Measurements from ENCODE around the gene OR4D1. TPM values are rescaled to one million over a fixed set of nuclear protein-coding genes. Genes with fewer than 3 reads are reported as not detected.
"Not testable (repeated sequence)": the region's sequence is repeated elsewhere in the genome, so short reads cannot be mapped to it uniquely, and the experiment has no call there.

The OR4D1 gene
- total RNA-seq, 1 experiment from 2014 or later, result 0.03 TPM

- not testable (repeated sequence) for H3K4me3 ChIP-seq (ENCODE audit: insufficient read depth, low read depth, low read length); H3K36me3 ChIP-seq (replicated peaks; ENCODE audit: control insufficient read depth, insufficient read depth, low read length); DNase-seq; H3K27me3 ChIP-seq (ENCODE audit: control insufficient read depth, insufficient read depth, low read length)
Observed at GRCh38 chr17:58132697-58133096, 15.5 kb upstream of the OR4D1 start.

GRCh38 chr17:58136669-58137279 lies 11.4 kb upstream of the OR4D1 start:
- Histone ChIP-seq H3K36me3 (replicated peaks; ENCODE audit: control insufficient read depth, insufficient read depth, low read length) (no peaks in the 10 kb centered on the region), H3K27me3 (ENCODE audit: control insufficient read depth, insufficient read depth, low read length) (no peaks in the 10 kb centered on the region; the same call in 1 of the 2 replicates), H3K4me3 (ENCODE audit: insufficient read depth, low read depth, low read length) (no peak overlapping the region)
- DNase-seq, result peak; percentile 49

- Histone ChIP-seq H3K4me3 (ENCODE audit: insufficient read depth, low read depth, low read length) (no peak overlapping the region), H3K36me3 (replicated peaks; ENCODE audit: control insufficient read depth, insufficient read depth, low read length) (no peaks in the 10 kb centered on the region), H3K27me3 (ENCODE audit: control insufficient read depth, insufficient read depth, low read length) (no peaks in the 10 kb centered on the region)
- DNase-seq, result no peak
Observed at GRCh38 chr17:58141505-58141904, 6.7 kb upstream of the OR4D1 start.

GRCh38 chr17:58143335-58143734 lies 4.8 kb upstream of the OR4D1 start:
- not testable (repeated sequence) for H3K4me3 ChIP-seq (ENCODE audit: insufficient read depth, low read depth, low read length); DNase-seq; H3K27me3 ChIP-seq (ENCODE audit: control insufficient read depth, insufficient read depth, low read length); H3K36me3 ChIP-seq (replicated peaks; ENCODE audit: control insufficient read depth, insufficient read depth, low read length)

GRCh38 chr17:58144801-58145200 lies 3.4 kb upstream of the OR4D1 start:
- no peak for DNase-seq
- no peak overlapping the region for H3K4me3 ChIP-seq (ENCODE audit: insufficient read depth, low read depth, low read length)
- H3K27me3 ChIP-seq (ENCODE audit: control insufficient read depth, insufficient read depth, low read length), result peaks cover 11% of the 10 kb centered on the region; the same call in 1 of the 2 replicates
- H3K36me3 ChIP-seq (replicated peaks; ENCODE audit: control insufficient read depth, insufficient read depth, low read length), result no peaks in the 10 kb centered on the region

- H3K4me3 ChIP-seq (ENCODE audit: insufficient read depth, low read depth, low read length), result no peak overlapping the region
- no peak for DNase-seq
- H3K27me3 ChIP-seq (ENCODE audit: control insufficient read depth, insufficient read depth, low read length), result peaks cover 19% of the 10 kb centered on the region
- no peaks in the 10 kb centered on the region for H3K36me3 ChIP-seq (replicated peaks; ENCODE audit: control insufficient read depth, insufficient read depth, low read length)
Observed at GRCh38 chr17:58148609-58149008, 425 bp downstream of the OR4D1 start.

- H3K4me3 ChIP-seq (ENCODE audit: insufficient read depth, low read depth, low read length), result no peak overlapping the region
- no peaks in the 10 kb centered on the region for H3K36me3 ChIP-seq (replicated peaks; ENCODE audit: control insufficient read depth, insufficient read depth, low read length)
- DNase-seq, result no peak
- H3K27me3 ChIP-seq (ENCODE audit: control insufficient read depth, insufficient read depth, low read length), result peaks cover 28% of the 10 kb centered on the region
Observed at GRCh38 chr17:58150394-58150793, 2.2 kb downstream of the OR4D1 start.

GRCh38 chr17:58153046-58153445 lies 4.9 kb downstream of the OR4D1 start:
- Histone ChIP-seq H3K36me3 (replicated peaks; ENCODE audit: control insufficient read depth, insufficient read depth, low read length) (no peaks in the 10 kb centered on the region), H3K27me3 (ENCODE audit: control insufficient read depth, insufficient read depth, low read length) (peaks cover 47% of the 10 kb centered on the region), H3K4me3 (ENCODE audit: insufficient read depth, low read depth, low read length) (no peak overlapping the region)
- DNase-seq, result no peak

GRCh38 chr17:58153671-58154070 lies 5.5 kb downstream of the OR4D1 start:
- Histone ChIP-seq H3K4me3 (ENCODE audit: insufficient read depth, low read depth, low read length) (no peak overlapping the region), H3K36me3 (replicated peaks; ENCODE audit: control insufficient read depth, insufficient read depth, low read length) (no peaks in the 10 kb centered on the region), H3K27me3 (ENCODE audit: control insufficient read depth, insufficient read depth, low read length) (peaks cover 48% of the 10 kb centered on the region)
- DNase-seq, result no peak

- H3K36me3 ChIP-seq (replicated peaks; ENCODE audit: control insufficient read depth, insufficient read depth, low read length), result no peaks in the 10 kb centered on the region
- peak; percentile 85 for DNase-seq
- peak overlapping the region; percentile 64 for H3K4me3 ChIP-seq (ENCODE audit: insufficient read depth, low read depth, low read length)
- peaks cover 47% of the 10 kb centered on the region for H3K27me3 ChIP-seq (ENCODE audit: control insufficient read depth, insufficient read depth, low read length)
Observed at GRCh38 chr17:58156839-58157803, 8.9 kb downstream of the OR4D1 start.

GRCh38 chr17:58158181-58158580 lies 10.0 kb downstream of the OR4D1 start:
- H3K4me3 ChIP-seq (ENCODE audit: insufficient read depth, low read depth, low read length), result no peak overlapping the region
- DNase-seq, result no peak
- H3K27me3 ChIP-seq (ENCODE audit: control insufficient read depth, insufficient read depth, low read length), result peaks cover 47% of the 10 kb centered on the region
- H3K36me3 ChIP-seq (replicated peaks; ENCODE audit: control insufficient read depth, insufficient read depth, low read length), result no peaks in the 10 kb centered on the region

- Histone ChIP-seq H3K4me3 (ENCODE audit: insufficient read depth, low read depth, low read length) (no peak overlapping the region), H3K27me3 (ENCODE audit: control insufficient read depth, insufficient read depth, low read length) (peaks cover 32% of the 10 kb centered on the region), H3K36me3 (replicated peaks; ENCODE audit: control insufficient read depth, insufficient read depth, low read length) (no peaks in the 10 kb centered on the region)
- DNase-seq, result no peak
Observed at GRCh38 chr17:58161566-58161965, 13.4 kb downstream of the OR4D1 start.

- no peak for DNase-seq
- Histone ChIP-seq H3K36me3 (replicated peaks; ENCODE audit: control insufficient read depth, insufficient read depth, low read length) (no peaks in the 10 kb centered on the region), H3K4me3 (ENCODE audit: insufficient read depth, low read depth, low read length) (no peak overlapping the region), H3K27me3 (ENCODE audit: control insufficient read depth, insufficient read depth, low read length) (peaks cover 8% of the 10 kb centered on the region; the same call in 1 of the 2 replicates)
Observed at GRCh38 chr17:58165981-58166380, 17.8 kb downstream of the OR4D1 start.

GRCh38 chr17:58166682-58167081 lies 18.5 kb downstream of the OR4D1 start, which contains the start of gene OR4D2:
TSS of gene OR4D2 (plus strand) at chr17:58166982. CDS start at chr17:58169656, 2,674 bp downstream.
- peaks cover 7% of the 10 kb centered on the region; the same call in 1 of the 2 replicates for H3K27me3 ChIP-seq (ENCODE audit: control insufficient read depth, insufficient read depth, low read length)
- no peak within 1 kb of the TSS for H3K4me3 ChIP-seq (ENCODE audit: insufficient read depth, low read depth, low read length)

GRCh38 chr17:58170622-58171021 lies 22.4 kb downstream of the OR4D1 start:
- Histone ChIP-seq H3K36me3 (replicated peaks; ENCODE audit: control insufficient read depth, insufficient read depth, low read length) (no peaks in the 10 kb centered on the region), H3K27me3 (ENCODE audit: control insufficient read depth, insufficient read depth, low read length) (peaks cover 2% of the 10 kb centered on the region; the same call in 1 of the 2 replicates), H3K4me3 (ENCODE audit: insufficient read depth, low read depth, low read length) (no peak overlapping the region)
- no peak for DNase-seq

More at GRCh38 chr17:58166682-58167081, 18.5 kb downstream of the OR4D1 start, which contains the start of gene OR4D2:
- DNase-seq, result no peak
- no peaks in the 10 kb centered on the region for H3K36me3 ChIP-seq (replicated peaks; ENCODE audit: control insufficient read depth, insufficient read depth, low read length)

All from H7 (cell line).